NCI-H2107 treated with DMSO at 0.1 percent for 48 hours (cell line): ENCODE results near the gene CTAGE9.
"Not testable (repeated sequence)": the region's sequence is repeated elsewhere in the genome, so short reads cannot be mapped to it uniquely, and the experiment has no call there.

ENCODE experiments used
- DNase-seq: peaks from one replicate; lab custom pipeline; 2025; ENCODE audit not compliant: unreplicated experiment; lab: John Stamatoyannopoulos, UW

The CTAGE9 gene

DNA sequence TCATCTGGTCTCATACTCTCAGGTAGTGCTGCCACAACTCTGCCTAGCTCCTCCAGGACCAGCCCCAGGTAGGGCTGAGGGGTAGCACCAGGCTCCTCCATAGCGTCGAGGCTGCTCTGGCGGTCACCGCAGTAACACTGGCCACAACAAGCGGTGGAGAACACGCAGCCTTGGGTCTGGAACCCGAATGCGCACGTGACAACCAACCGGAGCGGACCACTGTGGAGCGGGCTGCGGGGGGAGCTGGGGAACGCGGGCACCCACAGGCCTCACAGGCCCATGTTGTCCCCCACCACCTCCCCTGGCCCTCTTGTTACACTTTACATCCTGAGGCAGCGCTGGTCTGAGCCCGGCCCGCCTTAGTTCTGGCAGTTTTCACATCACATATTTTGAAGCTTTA lies at the start of gene CTAGE9:
TSS of gene CTAGE9 (minus strand) at position 101 of the 400 bp plus-strand sequence. CDS start at position 101, 0 bp downstream.
- not testable (repeated sequence) for DNase-seq

- DNase-seq = no peak
Measured at GRCh38 chr6:131758920-131759319, 48.1 kb upstream of the CTAGE9 start.

DNA sequence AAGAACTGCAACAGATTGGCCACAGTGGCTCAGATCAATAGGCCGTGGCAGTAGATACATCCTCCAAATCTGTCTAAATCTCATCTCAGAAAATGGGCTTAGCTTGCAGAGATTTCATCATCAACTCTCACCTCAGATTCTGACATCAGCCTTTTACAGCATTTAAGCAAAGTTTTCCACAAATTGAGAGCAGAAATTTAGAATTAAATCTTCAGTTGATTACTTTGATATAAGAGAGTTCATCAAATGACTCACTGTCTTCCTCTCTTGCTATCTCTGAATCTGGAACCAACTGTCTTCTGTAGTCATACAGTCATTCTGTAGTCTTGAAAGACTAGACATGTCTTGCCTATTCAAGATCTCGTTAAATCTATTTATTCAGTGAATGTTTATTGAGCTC lies 45.2 kb upstream of the CTAGE9 start:
- DNase-seq = no peak

GRCh38 chr6:131755597-131755996 lies 44.8 kb upstream of the CTAGE9 start:
- DNase-seq = no peak

GRCh38 chr6:131754715-131755567 lies 44.1 kb upstream of the CTAGE9 start:
- DNase-seq = no peak

DNA sequence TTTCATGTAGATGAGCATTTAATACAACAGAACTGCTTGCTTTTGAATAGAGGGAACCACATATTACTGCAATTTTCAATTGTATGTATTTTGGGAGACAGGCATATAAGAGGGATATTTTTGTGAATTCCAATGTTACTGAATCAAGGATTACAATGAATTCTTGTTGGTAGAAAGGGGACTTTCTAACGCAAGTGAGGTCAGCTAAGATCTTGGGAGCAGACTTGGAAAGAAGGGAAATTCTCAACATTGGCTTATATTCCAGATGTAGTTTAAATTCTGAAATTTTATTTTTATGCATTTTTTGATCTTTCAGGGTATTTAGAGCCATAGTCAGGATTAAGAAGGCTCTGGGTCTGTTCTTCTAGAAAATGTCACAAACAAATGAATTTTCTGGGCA lies 43.3 kb upstream of the CTAGE9 start:
- no peak for DNase-seq

GRCh38 chr6:131751012-131751715 lies 40.3 kb upstream of the CTAGE9 start:
- not testable (repeated sequence) for DNase-seq

DNA sequence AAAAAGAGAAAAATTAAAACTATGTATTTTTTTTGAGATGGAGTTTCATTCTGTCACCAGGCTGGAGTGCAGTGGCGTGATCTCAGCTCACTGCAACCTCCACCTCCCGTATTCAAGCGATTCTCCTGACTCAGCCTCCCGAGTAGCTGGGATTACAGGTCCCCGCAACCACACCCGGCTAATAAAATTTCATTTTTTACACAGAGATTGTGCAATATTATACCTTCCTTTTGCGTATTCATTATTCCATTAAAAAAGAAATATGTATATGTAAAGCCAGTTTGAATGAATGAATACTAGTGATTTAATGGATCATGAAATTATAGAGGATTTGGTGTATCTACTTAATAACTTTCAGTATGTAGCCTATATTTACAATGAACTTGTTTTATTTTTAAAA lies 38.2 kb upstream of the CTAGE9 start:
- no peak for DNase-seq

GRCh38 chr6:131747821-131748353 lies 37.1 kb upstream of the CTAGE9 start:
- no peak for DNase-seq

- no peak for DNase-seq
Measured at GRCh38 chr6:131745476-131745875, 34.7 kb upstream of the CTAGE9 start.

DNA sequence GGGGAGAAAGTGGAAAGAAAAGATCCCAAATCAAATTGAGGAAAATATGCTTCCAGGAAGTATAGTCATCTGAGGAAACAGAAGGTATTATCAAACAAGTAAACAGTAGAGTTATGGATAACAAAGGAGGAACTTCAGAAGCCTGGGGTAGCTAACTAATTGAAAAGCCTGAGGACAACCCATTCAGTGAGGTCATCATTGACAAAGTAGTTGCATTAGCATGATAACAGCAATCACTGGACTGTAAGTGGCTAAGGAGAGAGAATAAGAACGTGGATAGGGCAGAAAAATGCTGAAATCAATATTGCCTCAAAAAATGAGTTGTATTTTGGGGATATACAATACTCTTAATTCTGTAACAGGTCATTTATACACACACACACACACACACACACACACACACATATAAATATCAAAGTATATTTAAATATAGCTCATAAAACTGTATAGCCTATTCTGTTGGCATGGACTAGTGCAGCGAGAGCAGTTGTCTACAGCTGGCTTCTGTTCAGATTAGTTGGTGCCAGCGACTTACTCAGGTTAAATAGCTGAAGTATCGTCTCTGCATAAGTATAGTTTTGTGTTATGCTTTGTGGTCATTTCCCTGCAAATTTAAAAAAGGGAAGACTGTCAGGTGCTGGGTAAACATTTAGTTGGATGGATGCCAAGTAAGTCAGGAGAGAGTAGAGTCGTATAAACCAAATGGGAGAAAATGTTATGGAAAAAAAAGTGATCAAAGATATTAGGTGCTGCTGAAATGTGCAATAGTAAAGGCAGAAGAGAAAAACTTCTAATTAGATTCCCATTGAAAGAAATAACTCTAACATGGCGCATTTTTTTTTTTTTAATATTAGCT lies 33.8 kb upstream of the CTAGE9 start:
- no peak for DNase-seq

GRCh38 chr6:131741688-131742393 lies 31.0 kb upstream of the CTAGE9 start:
- no peak for DNase-seq

GRCh38 chr6:131740161-131740560 lies 29.3 kb upstream of the CTAGE9 start:
- no peak for DNase-seq

DNA sequence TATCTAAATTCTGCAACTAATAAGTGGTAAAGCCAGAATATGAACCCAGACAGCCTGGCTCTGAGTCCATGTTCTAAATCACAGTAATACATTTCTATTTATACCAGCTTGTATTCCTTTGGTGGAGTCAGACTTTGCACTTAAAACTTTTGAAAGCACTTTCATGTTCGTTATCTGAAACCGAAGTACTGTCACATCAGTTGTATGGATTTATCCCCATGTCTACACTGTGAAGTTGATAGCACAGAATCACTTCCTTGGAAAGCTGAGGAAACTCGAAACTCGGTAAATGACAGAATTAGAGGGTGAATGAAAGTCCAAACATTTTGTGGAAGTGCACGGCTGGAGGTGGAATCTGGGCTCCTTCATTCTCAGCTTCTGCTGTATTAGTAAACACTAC lies 28.3 kb upstream of the CTAGE9 start:
- no peak for DNase-seq

GRCh38 chr6:131736811-131737210 lies 26.0 kb upstream of the CTAGE9 start:
- no peak for DNase-seq

DNA sequence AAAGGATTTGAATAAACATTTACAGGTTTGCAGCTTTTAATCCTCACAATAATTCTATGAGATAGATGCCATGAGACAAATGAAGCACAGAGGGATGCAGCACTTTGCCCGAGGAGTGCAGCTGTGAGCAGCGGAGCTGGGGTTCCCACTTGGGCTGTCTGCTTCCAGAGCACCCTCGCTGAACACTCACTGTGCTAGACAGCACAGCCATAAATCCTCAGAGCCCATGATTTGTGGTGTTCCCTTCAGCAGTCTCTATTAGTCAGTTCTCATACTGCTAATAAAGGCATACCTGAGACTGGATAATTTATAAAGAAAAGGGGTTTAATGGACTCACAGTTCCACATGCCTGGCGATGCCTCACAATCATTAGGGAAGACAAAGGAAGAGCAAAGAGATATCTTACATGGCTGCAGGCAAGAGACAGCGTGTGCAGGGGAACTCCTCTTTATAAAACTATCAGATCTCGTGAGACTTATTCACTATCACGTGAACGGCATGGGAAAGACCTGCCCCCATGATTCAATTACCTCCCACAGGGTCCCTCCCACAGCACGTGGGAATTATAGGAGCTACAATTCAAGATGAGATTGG lies 25.3 kb upstream of the CTAGE9 start:
- no peak for DNase-seq

- no peak for DNase-seq
Measured at GRCh38 chr6:131733376-131734016, 22.7 kb upstream of the CTAGE9 start.

- DNase-seq = no peak
Measured at GRCh38 chr6:131731224-131731623, 20.4 kb upstream of the CTAGE9 start.

GRCh38 chr6:131730264-131730663 lies 19.4 kb upstream of the CTAGE9 start:
- DNase-seq = no peak

- DNase-seq = no peak
Measured at GRCh38 chr6:131729550-131729949, 18.7 kb upstream of the CTAGE9 start.
